ENCODE measurements around the gene TMEM89. TPM values are rescaled to one million over a fixed set of nuclear protein-coding genes. Genes with fewer than 3 reads are reported as not detected.

TMEM89 gene
- total RNA-seq, 2 donors from 2014 or later = 0.57 TPM; not detected in 1

- Histone ChIP-seq H3K27me3 (ENCODE audit: control insufficient read depth, insufficient read depth, low read length, poor library complexity, severe bottlenecking) (no peaks in the 10 kb centered on the region), H3K36me3 (ENCODE audit: control insufficient read depth, insufficient read depth, low read length) (peaks cover 70% of the 10 kb centered on the region), H3K27ac (ENCODE audit: low read depth, low read length) (no peak overlapping the region), H3K4me1 (ENCODE audit: control insufficient read depth, insufficient read depth, low read length) (no peaks in the 10 kb centered on the region), H3K9ac (ENCODE audit: extremely low read depth, low read length, poor library complexity, severe bottlenecking) (no peak overlapping the region), H3K4me3 (ENCODE audit: low read length) (no peak overlapping the region), H3K9me3 (ENCODE audit: control insufficient read depth, low read length) (no peaks in the 10 kb centered on the region)
- H3K9me3 Mint-ChIP-seq = no peaks in the 10 kb centered on the region
- H3K27me3 Mint-ChIP-seq (ENCODE audit: insufficient read depth) = no peaks in the 10 kb centered on the region
- H3K4me3 Mint-ChIP-seq = no peak overlapping the region
- H3K36me3 Mint-ChIP-seq (ENCODE audit: low read depth) = peaks cover 74% of the 10 kb centered on the region
- peaks cover 4% of the 10 kb centered on the region for H3K4me1 Mint-ChIP-seq
- WGBS, 2 experiments (ENCODE audit: insufficient coverage in 1 of 2, insufficient read length in 1 of 2) = 94 to 96% methylated on average over 19 of the region's 19 CpGs
- DNase-seq = no peak
- H3K27ac Mint-ChIP-seq = no peak overlapping the region
- no peak for TF ChIP-seq CTCF (conservative IDR thresholded peaks at IDR 0.05)
Measured at GRCh38 chr3:48600711-48601621, 20.6 kb downstream of the TMEM89 start.

GRCh38 chr3:48599509-48600285, 21.9 kb downstream of the TMEM89 start:
- H3K9ac ChIP-seq (ENCODE audit: extremely low read depth, low read length, poor library complexity, severe bottlenecking) = no peak overlapping the region
- H3K9me3 ChIP-seq (ENCODE audit: control insufficient read depth, low read length) = no peaks in the 10 kb centered on the region
- H3K36me3 Mint-ChIP-seq (ENCODE audit: low read depth) = peaks cover 61% of the 10 kb centered on the region
- H3K4me3 Mint-ChIP-seq = no peak overlapping the region
- 96 to 100% methylated on average over 3 to 12 of the region's 12 CpGs for whole genome bisulfite sequencing, 2 experiments (ENCODE audit: insufficient coverage in 1 of 2, insufficient read length in 1 of 2)
- peaks cover 57% of the 10 kb centered on the region for H3K36me3 ChIP-seq (ENCODE audit: control insufficient read depth, insufficient read depth, low read length)
- H3K27me3 Mint-ChIP-seq (ENCODE audit: insufficient read depth) = peaks cover 3% of the 10 kb centered on the region
- peaks cover 4% of the 10 kb centered on the region for H3K27me3 ChIP-seq (ENCODE audit: control insufficient read depth, insufficient read depth, low read length, poor library complexity, severe bottlenecking)
- TF ChIP-seq CTCF (conservative IDR thresholded peaks at IDR 0.05) = no peak
- no peak for DNase-seq
- H3K4me3 ChIP-seq (ENCODE audit: low read length) = no peak overlapping the region
- H3K27ac ChIP-seq (ENCODE audit: low read depth, low read length) = no peak overlapping the region
- H3K4me1 Mint-ChIP-seq = peaks cover 9% of the 10 kb centered on the region
- no peaks in the 10 kb centered on the region for H3K9me3 Mint-ChIP-seq
- no peak overlapping the region for H3K27ac Mint-ChIP-seq
- H3K4me1 ChIP-seq (ENCODE audit: control insufficient read depth, insufficient read depth, low read length) = no peaks in the 10 kb centered on the region

- peaks cover 51% of the 10 kb centered on the region for H3K36me3 ChIP-seq (ENCODE audit: control insufficient read depth, insufficient read depth, low read length)
- H3K4me3 ChIP-seq (ENCODE audit: low read length) = no peak overlapping the region
- Mint-ChIP-seq H3K4me1 (peaks cover 13% of the 10 kb centered on the region), H3K27me3 (ENCODE audit: insufficient read depth) (peaks cover 9% of the 10 kb centered on the region), H3K36me3 (ENCODE audit: low read depth) (peaks cover 55% of the 10 kb centered on the region), H3K27ac (no peak overlapping the region), H3K9me3 (no peaks in the 10 kb centered on the region), H3K4me3 (no peak overlapping the region)
- H3K9me3 ChIP-seq (ENCODE audit: control insufficient read depth, low read length) = no peaks in the 10 kb centered on the region
- no peak overlapping the region for H3K9ac ChIP-seq (ENCODE audit: extremely low read depth, low read length, poor library complexity, severe bottlenecking)
- H3K4me1 ChIP-seq (ENCODE audit: control insufficient read depth, insufficient read depth, low read length) = no peaks in the 10 kb centered on the region
- WGBS, 2 experiments (ENCODE audit: insufficient coverage in 1 of 2, insufficient read length in 1 of 2) = 95 to 97% methylated on average over 11 of the region's 11 CpGs
- TF ChIP-seq CTCF (conservative IDR thresholded peaks at IDR 0.05) = no peak
- DNase-seq = no peak
- no peak overlapping the region for H3K27ac ChIP-seq (ENCODE audit: low read depth, low read length)
- peaks cover 10% of the 10 kb centered on the region for H3K27me3 ChIP-seq (ENCODE audit: control insufficient read depth, insufficient read depth, low read length, poor library complexity, severe bottlenecking)
Measured at GRCh38 chr3:48599077-48599501, 22.5 kb downstream of the TMEM89 start.

All from endodermal cell (in vitro differentiated cells).